SU-DHL-6 (cell line): Measurements from ENCODE around the gene CSNK2B.

Source experiments
- H2AFZ ChIP-seq: fragments of 200-600 bp; sonication (generic); 2 replicates; pipeline ENCODE4 v1.6.1; 2014; ENCODE audit warnings: low read depth, mild to moderate bottlenecking, moderate library complexity, mixed read lengths, antibody characterized with exemption, low read length; ENCODE audit not compliant: severe bottlenecking
- H3F3A ChIP-seq: fragments of 200-600 bp; shearing (Covaris generic); 2 replicates; pipeline ENCODE4 v1.6.0; 2016; ENCODE audit warnings: antibody characterized with exemption, mild to moderate bottlenecking; ENCODE audit not compliant: insufficient read depth
- H3K27ac ChIP-seq: fragments of 200-600 bp; sonication (generic); 2 replicates; pipeline ENCODE4 v1.5.1; 2016; ENCODE audit warnings: low read depth, mild to moderate bottlenecking, low read length, moderate library complexity, mixed read lengths
- H3K27me3 ChIP-seq: fragments of 200-600 bp; sonication (generic), shearing (Covaris generic); 2 replicates; pipeline ENCODE4 v1.6.0; 2014; ENCODE audit warnings: mild to moderate bottlenecking, low read length
- H3K36me3 ChIP-seq: fragments of 200-600 bp; sonication (generic); 2 replicates; pipeline ENCODE4 v1.6.1; 2014; ENCODE audit warnings: mild to moderate bottlenecking, low read length, mixed read lengths
- H3K4me2 ChIP-seq: fragments of 300-600, 200-600 bp; shearing (Covaris generic), sonication (generic); 2 replicates; pipeline ENCODE4 v1.6.0; 2014; ENCODE audit warnings: low read length, low read depth, mild to moderate bottlenecking; ENCODE audit not compliant: poor library complexity, severe bottlenecking
- H3K4me3 ChIP-seq: fragments of 200-600 bp; sonication (generic); 2 replicates; pipeline ENCODE4 v1.5.1; 2014; ENCODE audit warnings: antibody characterized with exemption, low read length, mild to moderate bottlenecking, mixed read lengths; ENCODE audit not compliant: insufficient read depth, poor library complexity, severe bottlenecking
- H3K79me2 ChIP-seq: fragments of 200-600 bp; sonication (generic); 2 replicates; pipeline ENCODE4 v1.6.1; 2014; ENCODE audit warnings: mild to moderate bottlenecking, low read length, moderate library complexity; ENCODE audit not compliant: insufficient read depth
- H3K9ac ChIP-seq: fragments of 200-600 bp; sonication (generic); 2 replicates; pipeline ENCODE4 v1.7.0; 2014; ENCODE audit warnings: mild to moderate bottlenecking, low read length
- H3K9me2 ChIP-seq: fragments of 200-600 bp; sonication (generic); replicated peaks from 2 replicates; pipeline ENCODE4 v1.6.1; 2014; ENCODE audit warnings: low read length; ENCODE audit not compliant: insufficient read depth
- H3K9me3 ChIP-seq: fragments of 200-600 bp; sonication (generic); 2 replicates; pipeline ENCODE4 v1.6.1; 2014; ENCODE audit warnings: low read length, mixed read lengths; ENCODE audit not compliant: insufficient read depth
- H4K20me1 ChIP-seq: fragments of 200-600 bp; sonication (generic); 2 replicates; pipeline ENCODE4 v1.6.1; 2014; ENCODE audit warnings: low read depth, mild to moderate bottlenecking, antibody characterized with exemption, low read length, moderate library complexity, mixed read lengths
- EZH2phosphoT487 ChIP-seq: fragments of 200-600 bp; sonication (generic), shearing (Covaris generic); conservative IDR thresholded peaks from 2 replicates; pipeline ENCODE4 v1.6.1; 2018; ENCODE audit warnings: mild to moderate bottlenecking, antibody characterized with exemption, low read length, moderate library complexity, mixed read lengths
- TF ChIP-seq, protein P1 (sequence below): fragments of 200-600 bp; sonication (generic); IDR thresholded peaks from one replicate; pipeline ENCODE4 v1.5.1; 2017; ENCODE audit warnings: antibody characterized with exemption, mild to moderate bottlenecking, low read length, moderate library complexity; ENCODE audit not compliant: insufficient read depth, poor library complexity, severe bottlenecking

Gene CSNK2B

DNA sequence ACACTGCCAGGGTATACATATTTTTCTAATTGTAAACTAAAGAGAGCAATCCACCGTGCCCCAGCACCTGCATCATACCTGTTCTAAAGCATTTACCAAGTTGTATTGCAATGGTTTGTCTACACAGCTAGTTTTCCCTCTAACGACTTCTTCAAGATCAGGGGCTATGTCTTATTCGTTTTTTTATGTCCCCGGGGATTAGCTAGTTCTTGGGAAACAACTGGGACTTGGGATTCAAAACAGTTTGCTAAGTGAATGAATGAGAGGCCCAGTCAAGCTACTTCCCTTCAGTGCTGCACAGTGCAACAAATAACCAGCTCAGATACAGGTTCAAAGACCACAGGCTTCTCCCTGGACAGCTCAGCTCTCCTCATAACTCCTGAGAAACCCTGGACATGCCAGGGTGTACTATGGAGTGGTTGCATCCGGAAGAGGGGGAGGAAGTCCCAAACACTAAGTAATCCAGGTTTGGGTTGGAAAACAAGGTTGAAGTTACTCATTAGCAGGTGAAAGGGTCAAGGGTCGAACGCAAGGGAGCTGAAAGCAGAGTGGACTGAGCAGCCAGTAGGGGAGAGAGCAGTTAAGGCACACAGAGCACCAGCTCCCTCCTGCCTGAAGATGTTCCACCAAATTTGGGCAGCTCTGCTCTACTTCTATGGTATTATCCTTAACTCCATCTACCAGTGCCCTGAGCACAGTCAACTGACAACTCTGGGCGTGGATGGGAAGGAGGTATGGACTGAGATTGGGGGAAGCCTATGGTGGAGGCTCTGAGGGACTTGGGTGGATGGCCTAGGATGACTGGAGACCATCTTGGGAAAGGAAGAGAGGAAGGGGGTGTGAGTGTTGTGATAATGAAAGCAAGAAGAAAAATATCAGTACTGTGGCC is 10.3 kb upstream of the CSNK2B start, which contains the start of gene APOM:
Gene APOM, plus strand, starts transcription at position 546 of the 889 bp plus-strand sequence. Its CDS starts 73 bp downstream, at position 619.
- no peak for TF ChIP-seq EZH2phosphoT487
- TF ChIP-seq, protein P1, sequence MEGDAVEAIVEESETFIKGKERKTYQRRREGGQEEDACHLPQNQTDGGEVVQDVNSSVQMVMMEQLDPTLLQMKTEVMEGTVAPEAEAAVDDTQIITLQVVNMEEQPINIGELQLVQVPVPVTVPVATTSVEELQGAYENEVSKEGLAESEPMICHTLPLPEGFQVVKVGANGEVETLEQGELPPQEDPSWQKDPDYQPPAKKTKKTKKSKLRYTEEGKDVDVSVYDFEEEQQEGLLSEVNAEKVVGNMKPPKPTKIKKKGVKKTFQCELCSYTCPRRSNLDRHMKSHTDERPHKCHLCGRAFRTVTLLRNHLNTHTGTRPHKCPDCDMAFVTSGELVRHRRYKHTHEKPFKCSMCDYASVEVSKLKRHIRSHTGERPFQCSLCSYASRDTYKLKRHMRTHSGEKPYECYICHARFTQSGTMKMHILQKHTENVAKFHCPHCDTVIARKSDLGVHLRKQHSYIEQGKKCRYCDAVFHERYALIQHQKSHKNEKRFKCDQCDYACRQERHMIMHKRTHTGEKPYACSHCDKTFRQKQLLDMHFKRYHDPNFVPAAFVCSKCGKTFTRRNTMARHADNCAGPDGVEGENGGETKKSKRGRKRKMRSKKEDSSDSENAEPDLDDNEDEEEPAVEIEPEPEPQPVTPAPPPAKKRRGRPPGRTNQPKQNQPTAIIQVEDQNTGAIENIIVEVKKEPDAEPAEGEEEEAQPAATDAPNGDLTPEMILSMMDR, result no peak
- H3F3A ChIP-seq, result peaks cover 19% of the 10 kb centered on the region
- H3K4me3 ChIP-seq, result no peak within 1 kb of the TSS
- H3K4me2 ChIP-seq, result no peak within 1 kb of the TSS
- H3K9me2 ChIP-seq, result no peaks in the 10 kb centered on the region
- no peak within 1 kb of the TSS for H2AFZ ChIP-seq
- no peak within 1 kb of the TSS for H3K9ac ChIP-seq
- H3K9me3 ChIP-seq, result no peaks in the 10 kb centered on the region
- H3K27ac ChIP-seq, result 0 out of 2 replicates have a peak within 1 kb of the TSS, but pooled peaks have one; percentile 1
- no peaks in the 10 kb centered on the region for H3K36me3 ChIP-seq
- H3K79me2 ChIP-seq, result peaks cover 52% of the 10 kb centered on the region
- no peaks in the 10 kb centered on the region for H3K27me3 ChIP-seq
- H4K20me1 ChIP-seq, result no peaks in the 10 kb centered on the region

DNA sequence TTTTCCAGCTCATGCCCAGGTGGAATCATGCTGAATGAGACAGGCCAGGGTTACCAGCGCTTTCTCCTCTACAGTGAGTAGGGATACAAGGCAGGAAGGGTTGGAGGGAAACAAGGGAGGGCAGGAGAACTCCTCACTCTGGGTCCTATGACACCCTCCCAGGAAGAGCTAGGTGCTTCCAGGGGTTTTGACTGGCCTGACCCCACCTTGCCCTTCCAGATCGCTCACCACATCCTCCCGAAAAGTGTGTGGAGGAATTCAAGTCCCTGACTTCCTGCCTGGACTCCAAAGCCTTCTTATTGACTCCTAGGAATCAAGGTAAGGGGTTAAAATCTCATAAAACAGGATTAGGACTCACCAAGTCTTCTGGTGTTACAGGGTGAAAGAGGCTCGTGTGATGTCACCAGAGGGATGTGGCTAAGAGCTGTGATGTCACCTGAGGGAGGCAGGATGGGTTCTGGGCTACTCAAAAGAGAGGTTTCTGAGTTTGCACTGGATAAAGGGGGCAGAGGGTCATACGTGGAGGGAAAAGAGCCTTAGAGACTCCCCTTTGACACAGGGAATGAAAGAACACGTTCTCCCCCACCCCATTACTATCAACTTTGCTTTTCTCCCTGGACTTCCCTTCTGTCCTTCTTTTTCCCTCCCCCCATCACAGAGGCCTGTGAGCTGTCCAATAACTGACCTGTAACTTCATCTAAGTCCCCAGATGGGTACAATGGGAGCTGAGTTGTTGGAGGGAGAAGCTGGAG is 8.3 kb upstream of the CSNK2B start:
- Histone ChIP-seq H3K27ac (no peak overlapping the region), H3K79me2 (peaks cover 38% of the 10 kb centered on the region), H4K20me1 (no peaks in the 10 kb centered on the region), H3K27me3 (no peaks in the 10 kb centered on the region), H3K4me2 (peak overlapping the region; percentile 75), H3K9me2 (no peaks in the 10 kb centered on the region), H3K36me3 (no peaks in the 10 kb centered on the region), H3K4me3 (no peak overlapping the region), H2AFZ (no peak overlapping the region), H3F3A (peaks cover 30% of the 10 kb centered on the region), H3K9me3 (no peaks in the 10 kb centered on the region), H3K9ac (0 out of 2 replicates have a peak overlapping the region, but pooled peaks have one; percentile 76)
- TF ChIP-seq, protein P1, result no peak
- no peak for TF ChIP-seq EZH2phosphoT487

DNA sequence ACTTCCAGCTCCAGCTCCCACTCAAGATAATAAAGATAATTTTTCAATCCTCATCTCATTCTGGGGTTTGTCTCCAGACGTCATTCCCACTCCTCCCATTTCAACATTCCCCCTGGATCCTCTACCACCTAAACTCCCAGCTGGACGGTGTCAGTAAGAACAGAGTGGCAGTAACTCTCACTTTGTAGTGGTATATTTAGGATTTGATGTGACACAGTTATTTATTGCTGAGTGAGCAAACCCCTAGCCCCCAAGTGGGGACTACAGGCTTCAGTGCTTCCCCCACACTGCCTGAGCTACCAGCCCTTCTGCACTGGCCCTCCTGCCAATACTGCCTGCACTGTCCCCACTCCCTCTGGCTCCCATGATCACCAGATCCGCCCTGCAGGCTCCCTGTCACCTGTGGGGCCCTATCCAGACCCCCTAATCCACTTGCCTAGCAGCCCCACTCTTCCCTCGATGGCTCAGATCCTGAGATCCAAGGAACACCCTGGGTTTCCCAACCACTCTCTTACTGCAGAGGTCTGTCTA is 7.7 kb upstream of the CSNK2B start:
- no peaks in the 10 kb centered on the region for H3K36me3 ChIP-seq
- peak overlapping the region; percentile 75 for H3K4me2 ChIP-seq
- peaks cover 29% of the 10 kb centered on the region for H3F3A ChIP-seq
- H3K9ac ChIP-seq, result peak overlapping the region; percentile 76; the same call in 1 of the 2 replicates
- no peak for TF ChIP-seq EZH2phosphoT487
- TF ChIP-seq, protein P1, result no peak
- no peaks in the 10 kb centered on the region for H3K27me3 ChIP-seq
- no peaks in the 10 kb centered on the region for H3K9me2 ChIP-seq
- no peak overlapping the region for H3K4me3 ChIP-seq
- no peak overlapping the region for H3K27ac ChIP-seq
- no peak overlapping the region for H2AFZ ChIP-seq
- H4K20me1 ChIP-seq, result no peaks in the 10 kb centered on the region
- no peaks in the 10 kb centered on the region for H3K9me3 ChIP-seq
- H3K79me2 ChIP-seq, result peaks cover 37% of the 10 kb centered on the region
